Right renal pelvis (tissue), 4 donors: Measurements from ENCODE around the gene ANKRD28. TPM values are rescaled to one million over a fixed set of nuclear protein-coding genes. Genes with fewer than 3 reads are reported as not detected.
"Not testable (repeated sequence)": the region's sequence is repeated elsewhere in the genome, so short reads cannot be mapped to it uniquely, and the experiment has no call there.

ENCODE experiments used
- DNase-seq, 4 donors: peaks; one replicate each; pipeline ENCODE4 v3.0.0-alpha.2; 2013; ENCODE audit warnings: low read depth in 4 of 4, low spot score in 3 of 4, missing footprints in 1 of 4
- polyA plus RNA-seq, 4 donors: library from polyadenylated mRNA; unstranded; fragments of 120-200 nt; gene quantifications; one replicate each; pipeline ENCODE4 v1.2.1, GENCODE V29; 2013; ENCODE audit not compliant: insufficient read length in 4 of 4

ANKRD28 gene
- polyA plus RNA-seq, 4 donors, result 35.2 to 47.7 (median 45.1) TPM

- no peak for DNase-seq
These were observed 158.9 kb downstream of the ANKRD28 start for GRCh38 chr3:15638891-15639262.

GRCh38 chr3:15638193-15638890, 159.4 kb downstream of the ANKRD28 start:
- no peak for DNase-seq

- DNase-seq, result no peak
These were observed 160.4 kb downstream of the ANKRD28 start for GRCh38 chr3:15637131-15637951.

GRCh38 chr3:15636028-15636709, 161.6 kb downstream of the ANKRD28 start:
- no peak for DNase-seq

GRCh38 chr3:15635121-15635661, 162.6 kb downstream of the ANKRD28 start:
- DNase-seq, result peak in 1 of 4 donors; percentile 28

- DNase-seq, result no peak
These were observed 163.1 kb downstream of the ANKRD28 start for GRCh38 chr3:15634671-15635070.

GRCh38 chr3:15633766-15634598, 163.8 kb downstream of the ANKRD28 start:
- DNase-seq, result no peak

- no peak for DNase-seq
These were observed 164.6 kb downstream of the ANKRD28 start for GRCh38 chr3:15633159-15633558.

GRCh38 chr3:15632212-15632580, 165.6 kb downstream of the ANKRD28 start:
- no peak for DNase-seq

GRCh38 chr3:15631426-15632211, 166.2 kb downstream of the ANKRD28 start:
- no peak for DNase-seq

- DNase-seq, result no peak
These were observed 167.0 kb downstream of the ANKRD28 start for GRCh38 chr3:15630646-15631350.

GRCh38 chr3:15629860-15630597, 167.8 kb downstream of the ANKRD28 start:
- DNase-seq, result no peak

- no peak for DNase-seq
These were observed 168.8 kb downstream of the ANKRD28 start for GRCh38 chr3:15628967-15629366.

- DNase-seq, result no peak
These were observed 174.0 kb downstream of the ANKRD28 start for GRCh38 chr3:15623535-15624440.

GRCh38 chr3:15619659-15620464, 177.9 kb downstream of the ANKRD28 start:
- DNase-seq, result not testable (repeated sequence)
